ENCODE data around the gene TMEM106A.
"Not testable (repeated sequence)": the region's sequence is repeated elsewhere in the genome, so short reads cannot be mapped to it uniquely, and the experiment has no call there.

Gene TMEM106A, protein sequence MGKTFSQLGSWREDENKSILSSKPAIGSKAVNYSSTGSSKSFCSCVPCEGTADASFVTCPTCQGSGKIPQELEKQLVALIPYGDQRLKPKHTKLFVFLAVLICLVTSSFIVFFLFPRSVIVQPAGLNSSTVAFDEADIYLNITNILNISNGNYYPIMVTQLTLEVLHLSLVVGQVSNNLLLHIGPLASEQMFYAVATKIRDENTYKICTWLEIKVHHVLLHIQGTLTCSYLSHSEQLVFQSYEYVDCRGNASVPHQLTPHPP

DNA sequence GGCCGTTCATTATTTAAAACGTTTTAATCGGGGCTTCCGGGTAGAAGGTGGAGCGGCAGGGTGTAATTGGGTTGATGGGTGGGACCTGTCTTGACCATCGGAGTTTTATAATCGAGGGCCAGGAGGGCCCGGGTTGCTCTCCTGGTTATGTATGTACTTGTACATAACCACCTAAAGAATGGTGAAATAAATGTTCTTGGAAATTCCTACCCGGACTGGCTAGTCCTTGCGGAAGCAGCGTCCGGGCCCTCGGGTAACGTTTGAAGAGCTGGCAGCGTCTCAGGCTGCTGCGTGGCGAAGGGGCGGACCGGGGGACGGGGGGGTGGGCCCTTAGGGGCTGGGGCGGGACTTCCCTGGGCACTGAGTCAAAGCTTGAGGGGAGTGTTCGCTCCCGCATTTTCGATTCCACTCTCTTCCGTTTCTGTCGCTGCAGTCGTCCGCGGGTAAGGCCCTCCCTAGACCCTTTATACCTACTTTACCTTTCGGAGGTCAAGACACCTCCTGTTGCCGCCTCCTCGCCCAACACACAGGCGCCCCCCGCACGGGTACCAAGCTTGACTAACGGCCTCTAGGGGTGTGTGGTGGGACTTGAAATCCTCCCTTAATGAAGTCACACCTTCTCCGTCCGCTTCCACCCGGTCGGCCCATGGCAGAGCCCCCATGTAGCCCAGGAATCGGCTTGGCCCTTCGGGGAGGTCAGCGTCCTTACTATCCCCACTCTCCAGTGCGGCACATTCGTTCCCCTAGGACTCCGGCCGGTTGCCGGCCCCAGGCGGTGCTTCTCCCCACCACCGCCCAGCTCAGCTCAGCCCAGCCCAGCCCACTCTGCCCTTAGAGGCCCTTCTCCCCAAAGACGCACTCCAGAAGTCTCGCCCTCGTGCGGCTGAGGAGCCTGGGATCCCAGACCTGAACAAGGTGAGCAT is at the start of gene TMEM106A:
TMEM106A (plus strand) TSS at position 396 of the 923 bp plus-strand sequence. CDS start 1,167 bp downstream, outside the sequence.
- peak; percentile 88 for DNase-seq

DNA sequence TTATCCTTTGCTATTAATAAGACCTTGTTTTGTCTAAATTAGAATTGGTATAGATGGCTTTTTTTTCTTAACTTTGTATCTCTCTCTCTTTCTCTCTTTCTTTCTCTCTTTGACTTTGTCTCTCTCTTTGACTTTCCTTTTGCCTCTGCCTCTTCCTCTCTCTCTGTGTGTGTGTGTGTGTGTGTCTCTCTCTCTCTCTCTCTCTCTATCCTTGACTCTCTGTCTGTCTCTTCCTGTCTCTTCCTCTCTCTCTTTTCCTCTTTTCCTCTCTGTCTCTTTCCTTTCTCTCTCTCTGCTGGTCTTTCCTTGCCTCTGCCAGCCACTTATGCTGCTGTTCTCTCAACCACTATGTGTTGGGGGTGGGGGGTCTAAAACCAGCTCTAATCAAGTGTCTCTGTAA is 45.7 kb upstream of the TMEM106A start:
- not testable (repeated sequence) for DNase-seq

DNA sequence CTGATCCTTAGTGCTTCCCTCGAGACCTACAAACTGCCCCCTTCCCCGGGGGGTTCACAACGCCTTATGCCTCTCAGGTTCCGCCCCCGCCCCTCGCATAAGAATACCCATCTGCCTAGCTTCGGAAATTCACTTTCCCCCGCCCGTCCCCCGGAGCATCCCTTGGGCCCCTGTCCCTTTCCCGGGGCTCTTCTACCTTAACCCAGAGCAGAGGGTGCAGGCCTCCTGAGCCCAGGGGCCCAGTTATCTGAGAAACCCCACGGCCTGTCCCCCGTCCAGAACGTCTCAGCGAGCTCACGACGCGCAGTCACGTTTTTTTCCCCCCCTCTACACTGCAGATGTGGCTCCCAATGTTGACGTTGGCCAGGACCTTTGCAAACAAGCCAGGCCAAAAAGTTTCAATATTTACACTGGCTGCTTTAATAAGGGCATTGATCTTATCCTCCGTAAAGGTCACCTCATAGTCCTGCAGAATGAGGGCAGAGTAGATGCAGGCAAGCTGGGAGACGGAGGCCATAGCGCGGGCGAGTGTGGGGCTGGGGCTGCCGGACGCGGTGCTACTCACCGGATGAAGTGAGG is 42.0 kb upstream of the TMEM106A start:
- DNase-seq: no peak

DNA sequence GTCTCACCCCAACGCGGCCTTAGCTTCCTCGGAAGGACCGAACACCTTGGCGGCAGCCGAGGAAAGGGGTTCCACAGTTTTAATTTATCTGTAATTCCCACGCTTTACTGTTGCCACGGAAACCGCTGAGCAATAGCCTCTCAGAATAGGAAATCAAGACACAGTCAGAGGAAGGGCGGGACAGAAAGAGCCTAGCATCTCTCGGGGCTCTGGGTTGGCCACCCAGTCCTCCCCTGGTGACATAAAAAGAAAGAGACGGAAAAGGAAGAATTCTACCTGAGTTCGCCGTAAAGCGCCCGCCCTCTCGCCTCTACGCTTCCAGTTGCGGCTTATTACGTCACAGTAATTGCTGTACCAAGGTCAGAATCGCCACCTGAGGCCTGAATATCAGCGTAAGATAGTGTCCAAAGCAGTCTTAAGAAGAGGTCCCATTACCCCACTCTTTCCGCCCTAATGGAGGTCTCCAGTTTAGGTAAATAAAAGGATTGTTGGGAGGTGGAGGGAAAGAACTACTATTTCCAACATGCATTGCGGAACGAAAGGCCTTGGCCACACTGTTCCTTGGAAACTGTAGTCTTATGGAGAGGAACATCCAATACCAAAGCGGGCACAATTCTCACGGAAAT is 41.4 kb upstream of the TMEM106A start:
- peak; percentile 94 for DNase-seq

DNA sequence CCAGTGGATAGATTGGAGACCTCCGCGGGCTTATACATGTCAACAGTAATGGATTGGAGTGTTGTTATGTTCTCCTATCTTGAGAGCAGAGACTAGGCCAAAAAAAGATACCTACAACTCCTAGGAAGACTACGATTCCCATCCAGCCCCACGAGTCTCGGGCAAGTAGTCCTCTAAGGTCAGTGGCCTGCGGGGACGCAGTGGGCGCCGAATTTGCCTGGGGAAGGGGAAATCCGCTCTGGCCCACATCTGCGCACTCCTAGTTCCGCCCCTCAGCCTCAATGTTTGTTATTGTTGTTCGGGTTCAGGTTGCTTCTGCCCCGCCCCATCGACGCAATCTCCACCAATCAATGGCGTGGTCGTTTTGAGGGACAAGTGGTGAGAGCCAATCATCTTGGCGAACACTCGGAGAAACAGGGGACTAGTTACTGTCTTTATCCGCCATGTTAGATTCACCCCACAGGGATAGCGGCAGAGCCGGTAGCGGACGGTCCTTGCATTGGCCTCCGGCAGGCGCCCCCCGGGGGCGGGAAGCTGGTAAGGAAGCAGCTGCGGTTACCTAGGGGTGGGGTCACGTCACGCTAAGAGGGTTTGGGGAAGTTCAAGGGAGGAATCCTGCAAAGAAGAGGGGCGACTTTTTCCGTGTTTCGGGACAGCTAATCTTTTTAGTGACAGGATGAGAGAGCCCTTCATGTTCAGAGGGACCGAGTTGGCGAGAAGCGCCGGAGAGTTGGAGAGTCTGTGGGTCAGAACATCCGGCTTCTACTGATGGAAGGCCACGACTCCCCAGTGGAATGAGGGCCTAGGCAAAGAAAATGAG is 40.7 kb upstream of the TMEM106A start, which contains the start of gene NBR1:
NBR1 (plus strand) TSS at position 449 of the 820 bp plus-strand sequence. CDS start 4,586 bp downstream, outside the sequence.
- peak; percentile 98 for DNase-seq

DNA sequence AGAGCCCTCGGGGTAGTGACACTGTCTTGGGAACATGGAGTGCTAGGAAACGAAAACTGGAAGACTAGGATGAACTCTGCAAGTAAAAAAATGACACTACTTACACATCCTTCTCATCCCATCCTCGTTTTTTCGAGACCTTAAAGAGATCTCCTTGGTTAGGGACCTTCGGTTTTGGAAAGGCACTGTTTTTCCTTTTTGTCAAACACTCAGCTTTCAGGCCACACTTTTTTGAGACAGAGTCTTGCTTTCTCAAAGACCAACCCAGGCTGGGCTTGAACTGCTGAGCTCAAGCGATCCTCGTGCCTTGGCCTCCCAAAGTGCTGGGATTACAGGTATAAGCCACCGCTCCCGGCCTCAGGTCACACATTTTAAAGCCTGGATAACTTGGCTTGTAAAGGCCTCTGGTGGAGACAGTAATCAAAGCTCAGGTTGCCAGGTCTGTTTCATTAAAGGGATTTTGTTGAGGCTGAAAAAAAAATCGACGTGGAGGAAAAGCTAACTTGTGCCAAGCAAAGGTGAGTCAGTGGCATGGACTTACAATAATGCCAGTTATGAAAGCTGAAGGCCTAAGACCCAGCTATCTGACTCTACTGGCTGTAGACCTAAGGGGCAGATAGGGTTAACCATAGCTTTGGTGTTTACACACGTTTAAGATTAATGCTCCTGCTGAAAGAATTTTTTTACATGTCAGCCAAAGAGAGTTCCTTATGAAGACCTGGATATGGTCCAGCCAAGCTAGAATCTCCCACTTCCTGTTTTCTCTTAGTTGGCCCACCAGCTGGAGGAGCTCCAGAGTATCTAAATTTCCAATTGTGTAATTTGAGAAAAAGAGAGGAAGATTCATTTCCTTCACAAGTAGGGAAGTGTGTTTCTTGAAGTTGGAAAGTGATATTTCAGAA is 39.8 kb upstream of the TMEM106A start:
- peak; percentile 97 for DNase-seq

DNA sequence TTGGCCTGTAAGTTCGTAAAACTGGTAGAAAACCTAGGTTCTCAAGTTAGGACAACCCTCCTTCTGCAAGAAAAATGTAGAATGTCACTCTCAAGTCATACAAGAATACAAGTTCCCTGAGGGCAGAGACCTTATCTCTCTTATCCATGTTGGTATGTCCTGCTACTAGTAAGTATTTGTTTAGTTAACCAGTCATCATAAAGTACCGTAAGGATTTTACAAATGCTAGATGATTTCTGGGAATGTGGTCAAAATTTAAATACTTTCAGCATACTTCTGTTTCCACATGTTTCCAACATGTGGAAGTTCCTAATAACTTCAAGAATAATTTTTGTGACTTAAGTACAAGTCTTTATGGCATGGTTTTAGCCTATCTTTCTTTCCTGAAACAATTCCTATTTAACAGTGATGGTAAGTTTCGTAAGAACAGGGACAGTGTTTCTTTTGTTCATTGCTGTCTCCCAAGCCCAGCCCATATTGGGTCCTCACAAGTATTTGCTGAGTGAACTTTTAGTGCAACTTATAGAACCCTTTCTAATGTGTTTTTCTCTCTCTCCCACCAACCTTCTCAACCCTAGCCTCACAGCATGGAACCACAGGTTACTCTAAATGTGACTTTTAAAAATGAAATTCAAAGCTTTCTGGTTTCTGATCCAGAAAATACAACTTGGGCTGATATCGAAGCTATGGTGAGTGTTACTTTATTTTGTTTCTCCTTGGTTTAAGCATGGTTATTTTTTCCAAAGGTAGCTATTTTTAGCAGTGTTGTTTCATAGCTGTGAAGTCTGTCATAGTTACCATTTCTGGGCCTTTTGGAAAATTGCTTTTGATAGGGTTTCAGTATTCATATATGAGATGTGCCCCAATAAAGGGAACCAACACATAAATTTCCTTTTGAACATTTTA is 36.2 kb upstream of the TMEM106A start:
- peak; percentile 78 for DNase-seq

DNA sequence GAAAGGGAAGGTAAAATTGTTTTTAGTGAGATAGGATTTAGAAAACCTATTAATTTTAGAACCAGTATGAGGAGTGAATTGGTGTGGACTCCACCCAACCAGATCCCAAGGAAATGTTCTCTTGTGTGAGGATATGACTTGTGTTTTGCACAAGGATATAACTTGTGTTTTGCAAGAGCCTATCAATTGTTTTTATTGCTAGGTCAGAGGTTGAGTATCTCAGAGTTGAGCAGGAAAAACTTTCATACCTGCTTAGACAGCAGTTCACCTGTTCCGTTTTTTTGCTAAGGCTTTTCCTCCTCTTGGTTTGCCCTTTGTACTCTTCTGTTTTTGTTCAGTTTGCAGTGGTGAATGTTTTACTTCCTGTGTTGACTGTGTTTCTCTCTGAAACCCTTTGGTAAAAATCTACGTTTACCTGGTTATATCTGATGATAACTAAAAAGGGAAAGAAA is 35.5 kb upstream of the TMEM106A start:
- no peak for DNase-seq

DNA sequence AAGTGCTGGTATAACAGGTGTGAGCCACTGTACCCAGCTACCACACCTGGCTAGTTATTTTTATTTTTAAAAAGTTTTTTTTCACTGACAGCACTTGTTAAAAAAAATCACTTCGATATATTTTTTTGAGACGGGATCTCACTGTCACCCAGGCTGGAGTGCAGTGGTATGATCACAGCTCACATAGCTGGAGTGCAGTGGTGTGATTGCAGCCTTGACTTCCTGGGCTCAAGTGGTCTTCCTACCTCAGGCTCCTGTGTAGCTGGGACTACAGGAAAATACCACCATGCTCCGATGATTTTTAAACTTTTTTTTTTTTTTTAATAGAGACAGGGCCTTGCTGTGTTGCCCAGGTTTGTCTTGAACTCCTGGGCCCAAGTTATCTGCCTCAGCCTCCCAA is 27.8 kb upstream of the TMEM106A start:
- no peak for DNase-seq

DNA sequence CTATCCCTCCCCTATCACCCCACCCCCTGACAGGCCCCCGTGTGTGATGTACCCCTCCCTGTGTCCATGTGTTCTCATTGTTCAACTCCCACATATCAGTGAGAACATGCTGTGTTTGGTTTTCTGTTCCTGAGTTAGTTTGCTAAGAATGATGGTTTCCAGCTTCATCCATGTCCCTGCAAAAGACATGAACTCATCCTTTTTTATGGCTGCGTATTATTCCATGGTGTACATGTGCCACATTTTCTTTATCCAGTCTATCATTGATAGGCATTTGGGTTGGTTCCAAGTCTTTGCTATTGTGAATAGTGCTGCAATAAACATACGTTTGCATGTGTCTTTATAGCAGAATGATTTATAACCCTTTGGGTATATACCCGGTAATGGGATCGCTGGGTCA is 25.0 kb upstream of the TMEM106A start:
- not testable (repeated sequence) for DNase-seq

DNA sequence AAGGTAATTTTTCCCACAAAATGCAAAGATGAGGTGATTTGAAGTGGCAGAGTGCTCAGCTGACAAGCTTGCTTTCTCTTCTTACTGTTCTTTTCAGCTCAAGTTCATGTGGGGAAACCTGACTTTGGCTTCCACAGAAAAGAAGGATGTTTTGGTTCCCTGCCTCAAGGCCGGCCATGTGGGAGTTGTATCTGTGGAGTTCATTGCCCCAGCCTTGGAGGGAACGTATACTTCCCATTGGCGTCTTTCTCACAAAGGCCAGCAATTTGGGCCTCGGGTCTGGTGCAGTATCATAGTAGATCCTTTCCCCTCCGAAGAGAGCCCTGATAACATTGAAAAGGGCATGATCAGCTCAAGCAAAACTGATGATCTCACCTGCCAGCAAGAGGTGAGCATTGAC is 18.4 kb upstream of the TMEM106A start:
- DNase-seq: no peak

DNA sequence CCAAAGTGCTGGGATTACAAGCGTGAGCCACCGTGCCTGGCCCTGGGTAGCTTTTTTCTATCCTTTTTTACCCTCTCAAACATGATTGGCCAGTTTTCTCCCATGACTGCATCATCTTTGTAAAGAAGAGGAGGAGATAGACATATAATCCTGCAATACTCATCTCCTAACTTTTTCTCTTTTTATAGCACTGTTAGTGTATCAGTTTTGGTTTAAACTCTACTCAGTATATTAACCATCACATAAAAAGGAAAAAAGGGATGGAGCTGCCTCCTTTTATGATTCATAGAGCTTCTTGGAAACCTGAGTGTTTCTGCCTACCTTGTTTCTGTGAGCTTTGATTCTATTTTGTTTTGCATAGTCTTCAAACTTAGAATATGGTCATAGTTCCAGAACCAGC is 12.0 kb upstream of the TMEM106A start:
- DNase-seq: no peak

DNA sequence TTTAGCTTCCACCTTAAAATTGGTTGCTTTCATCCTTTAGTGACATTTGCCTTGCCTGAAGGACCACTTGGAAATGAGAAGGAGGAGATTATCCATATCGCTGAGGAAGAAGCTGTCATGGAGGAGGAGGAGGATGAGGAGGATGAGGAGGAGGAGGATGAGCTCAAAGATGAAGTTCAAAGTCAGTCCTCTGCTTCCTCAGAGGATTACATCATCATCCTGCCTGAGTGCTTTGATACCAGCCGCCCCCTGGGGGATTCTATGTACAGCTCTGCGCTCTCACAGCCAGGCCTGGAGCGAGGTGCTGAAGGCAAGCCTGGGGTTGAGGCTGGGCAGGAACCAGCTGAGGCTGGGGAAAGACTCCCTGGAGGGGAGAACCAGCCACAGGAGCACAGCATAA is 11.5 kb upstream of the TMEM106A start:
- no peak for DNase-seq

DNA sequence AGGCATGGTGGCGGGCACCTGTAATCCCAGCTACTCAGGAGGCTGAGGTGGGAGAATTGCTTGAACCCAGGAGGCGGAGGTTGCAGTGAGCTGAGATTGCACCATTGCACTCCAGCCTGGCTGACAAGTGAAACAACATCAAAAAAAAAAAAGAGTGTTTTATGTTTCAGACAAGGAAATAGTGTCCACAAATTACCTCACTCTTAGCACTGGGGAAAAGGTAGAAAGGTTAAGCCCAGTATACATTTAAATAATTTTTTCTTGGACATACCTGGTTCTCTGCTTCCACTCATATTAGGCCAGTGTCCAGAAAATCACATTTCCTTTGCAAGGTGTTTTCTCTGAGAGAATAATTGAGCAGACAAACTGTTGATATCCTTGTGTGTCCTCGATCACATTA is 8.7 kb upstream of the TMEM106A start:
- not testable (repeated sequence) for DNase-seq

DNA sequence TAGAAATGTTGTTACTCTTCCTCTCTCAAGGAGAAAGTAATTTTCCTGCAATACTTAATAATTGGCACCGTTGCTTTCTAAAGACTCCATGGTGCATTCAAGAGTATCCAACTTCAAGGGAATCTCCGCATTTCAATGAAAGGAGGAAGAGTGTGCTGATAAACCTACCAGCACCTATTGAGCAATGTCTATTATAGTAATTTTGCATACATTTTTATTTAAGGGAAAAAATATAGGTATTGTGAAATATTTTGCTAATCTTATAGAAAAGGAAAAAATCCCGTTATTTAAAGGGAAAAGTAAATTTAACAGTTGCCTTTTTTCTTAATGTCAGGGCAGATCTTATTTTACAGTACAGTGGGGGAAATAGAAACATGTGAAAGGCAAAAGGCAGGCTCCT is 1.1 kb upstream of the TMEM106A start:
- no peak for DNase-seq

DNA sequence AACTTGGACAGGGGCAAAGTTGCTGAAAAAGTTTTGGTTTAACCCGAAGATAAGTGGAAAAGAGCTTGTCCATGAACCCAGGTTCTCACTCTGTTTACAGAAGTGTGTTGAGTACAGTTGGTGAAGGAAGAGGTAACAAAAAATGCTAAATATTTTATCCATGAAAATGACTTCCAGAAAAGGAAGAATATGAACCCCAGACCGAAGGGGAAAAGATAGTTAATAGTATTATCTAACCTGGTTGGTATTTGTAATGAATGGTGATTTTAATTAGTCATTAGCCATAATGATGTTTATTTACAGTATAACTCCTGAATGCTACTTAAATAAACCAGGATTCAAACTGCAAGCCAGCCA is 574 bp upstream of the TMEM106A start:
- no peak for DNase-seq

DNA sequence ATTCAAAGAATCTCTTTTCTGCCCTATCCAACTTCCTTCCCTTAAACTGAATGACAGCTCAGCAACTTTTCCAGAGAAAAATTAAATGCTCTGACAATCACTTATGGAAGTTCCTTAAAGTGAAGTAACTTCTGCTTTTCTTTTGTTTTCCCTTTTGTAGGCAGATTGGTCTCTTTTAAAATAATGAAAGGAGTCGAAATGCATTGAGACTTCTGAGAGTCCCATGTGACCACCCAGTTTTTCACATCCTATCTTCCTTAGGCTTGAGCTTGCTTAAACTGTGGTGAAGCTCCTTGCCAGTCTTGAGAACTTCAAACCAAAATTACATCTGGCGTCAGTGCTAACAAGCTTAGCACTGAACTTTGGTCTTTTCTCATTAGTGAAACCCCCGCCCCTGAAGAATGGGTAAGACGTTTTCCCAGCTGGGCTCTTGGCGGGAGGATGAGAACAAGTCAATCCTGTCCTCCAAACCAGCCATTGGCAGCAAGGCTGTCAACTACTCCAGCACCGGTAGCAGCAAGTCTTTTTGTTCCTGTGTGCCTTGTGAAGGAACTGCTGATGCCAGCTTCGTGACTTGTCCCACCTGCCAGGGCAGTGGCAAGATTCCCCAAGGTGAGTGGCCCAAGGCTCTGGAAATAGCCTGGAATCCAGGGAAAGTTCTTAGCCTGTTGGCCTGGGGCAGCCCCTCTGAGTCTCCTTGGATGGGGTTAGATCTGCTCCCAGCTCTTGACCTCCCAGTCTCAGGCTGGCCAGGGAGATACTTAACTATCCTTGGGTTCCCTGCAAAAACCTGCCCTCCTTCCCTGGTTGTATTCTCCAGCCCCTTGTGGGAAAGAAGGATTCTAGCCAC is 1.2 kb downstream of the TMEM106A start:
- no peak for DNase-seq

DNA sequence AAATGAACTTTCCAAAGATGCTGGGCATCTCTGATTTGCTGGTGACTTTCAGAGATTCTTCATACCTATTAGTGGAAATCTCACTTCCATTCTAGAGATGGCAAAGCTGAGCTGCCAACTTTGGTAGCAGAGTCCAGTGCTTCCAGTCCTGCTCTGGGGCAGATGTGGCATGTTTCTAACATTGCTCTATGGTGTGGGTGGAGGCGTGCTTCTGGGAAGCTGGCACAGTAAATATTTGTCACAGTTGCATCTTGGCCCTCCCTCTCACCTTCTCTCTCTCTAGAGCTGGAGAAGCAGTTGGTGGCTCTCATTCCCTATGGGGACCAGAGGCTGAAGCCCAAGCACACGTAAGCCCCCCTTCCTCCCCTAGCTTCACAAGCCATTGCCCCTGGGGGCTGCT is 1.9 kb downstream of the TMEM106A start:
- DNase-seq: no peak

DNA sequence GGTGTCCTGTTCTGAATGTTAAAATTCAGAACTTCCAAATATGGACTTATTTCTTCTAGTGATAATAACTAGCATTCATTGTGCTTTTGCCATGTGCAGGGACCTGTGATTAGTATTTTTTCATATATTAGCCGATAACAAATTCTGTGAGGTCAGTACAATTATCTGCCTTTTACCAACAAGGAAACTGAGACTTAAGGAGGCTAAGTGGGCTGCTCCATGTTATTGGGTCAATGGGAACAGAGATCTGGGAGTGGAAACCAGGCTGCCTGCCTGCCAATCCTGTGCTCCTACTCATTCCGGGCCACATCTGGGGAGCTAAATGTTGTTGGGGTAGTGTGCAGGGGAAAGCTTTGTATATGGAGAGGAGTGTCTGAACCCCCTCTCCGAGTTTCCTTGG is 3.7 kb downstream of the TMEM106A start:
- no peak for DNase-seq

Data from fibroblast of upper back skin (primary cell).